ENCODE results near the gene ESRRB. TPM values are rescaled to one million over a fixed set of nuclear protein-coding genes. Genes with fewer than 3 reads are reported as not detected.
A peak's percentile ranks its signal among the peaks of the same experiment; 100 is the strongest.

Gene ESRRB
- total RNA-seq, 2 experiments from 2014 or later: 0.47 TPM; not detected in 1

DNA sequence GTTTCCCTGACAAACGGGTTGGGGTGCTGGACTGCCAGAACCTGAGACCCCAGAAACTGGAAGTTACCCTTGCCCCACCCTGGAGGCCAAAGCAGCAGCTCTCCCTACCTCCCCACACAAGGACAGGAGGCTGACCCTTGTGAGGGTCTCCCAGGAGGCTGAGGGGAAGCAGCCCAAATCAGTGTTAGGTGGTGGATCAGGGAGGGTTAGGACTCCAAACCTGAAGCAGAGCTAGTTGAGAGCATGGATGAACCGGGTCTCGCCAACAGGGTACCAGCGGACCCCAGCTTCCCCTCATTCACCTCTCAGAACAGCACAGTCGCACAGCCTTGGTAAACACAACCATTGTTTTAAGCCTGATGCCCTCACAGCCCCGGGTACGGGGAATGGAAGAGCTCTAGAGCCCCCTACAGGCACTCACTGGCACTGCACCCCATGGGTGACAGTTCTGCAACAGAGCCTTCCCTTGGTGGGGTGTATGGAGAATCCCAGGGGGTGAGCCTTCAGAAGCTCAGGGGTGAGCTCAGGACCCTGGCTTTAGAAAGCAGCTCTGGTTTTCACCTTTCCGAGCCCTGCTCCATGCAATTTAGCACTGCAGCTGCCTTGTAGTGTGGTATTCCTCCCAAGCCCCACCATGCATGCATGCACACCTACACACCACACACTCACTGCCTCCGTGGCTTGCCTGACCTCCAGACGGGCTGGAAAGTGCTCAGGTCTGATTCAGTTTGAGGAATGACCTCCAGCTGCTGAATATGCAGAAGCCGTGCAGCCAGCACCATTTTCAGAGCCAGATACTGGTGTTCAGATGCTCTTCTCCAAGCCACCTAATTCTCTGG, 11.2 kb downstream of the ESRRB start:
- BruUV-seq (replicated peaks): no TSS peak
- CTCF ChIA-PET (ENCODE audit: unreplicated experiment): interaction anchor here (0.6 to 1.1 kb wide), 2 partner anchors 338 to 340 kb away, joined by 3 to 4 read pairs; no protein-coding TSS in a partner anchor
- intact Hi-C loops (cut with micrococcal nuclease; ENCODE audit: unreplicated experiment): loop anchor here (1.0 to 5.0 kb wide), 2 partner anchors 336 to 680 kb away; no protein-coding TSS in a partner anchor

DNA sequence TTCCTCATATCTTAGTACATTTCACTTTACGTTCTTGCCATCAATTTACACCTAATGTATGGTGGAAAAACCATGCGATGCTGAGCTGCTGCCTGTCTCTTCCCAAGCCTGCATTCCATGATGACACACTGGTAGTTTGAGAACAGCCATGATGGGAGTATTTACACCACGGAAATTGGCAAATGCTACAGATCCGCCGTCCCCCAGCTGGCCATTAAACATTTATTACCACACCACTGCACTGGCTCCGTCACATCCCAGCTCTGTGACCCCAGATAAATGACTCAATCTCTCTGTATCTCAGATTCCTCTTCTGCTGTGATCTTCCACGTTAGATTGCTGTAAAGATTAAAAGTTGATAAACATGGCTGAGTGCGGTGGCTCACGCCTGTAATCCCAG, 13.9 kb downstream of the ESRRB start:
- Histone ChIP-seq H3K4me1 (ENCODE audit: insufficient read depth, low read length, poor library complexity, severe bottlenecking) (no peaks in the 10 kb centered on the region), H3K9me2 (ENCODE audit: insufficient read depth, low read length) (no peaks in the 10 kb centered on the region), H3K4me2 (ENCODE audit: low read length) (no peak overlapping the region), H3K4me3 (ENCODE audit: low read depth, low read length, poor library complexity, severe bottlenecking) (no peak overlapping the region), H4K20me1 (ENCODE audit: insufficient read depth, low read length) (no peaks in the 10 kb centered on the region), H2AFZ (ENCODE audit: low read length) (no peak overlapping the region), H3K27ac (ENCODE audit: low read depth, low read length, poor library complexity, severe bottlenecking) (no peak overlapping the region), H3K36me3 (ENCODE audit: insufficient read depth, low read length) (no peaks in the 10 kb centered on the region), H3K9me3 (ENCODE audit: low read length) (no peaks in the 10 kb centered on the region), H3K79me2 (ENCODE audit: insufficient read depth, low read depth, low read length) (no peaks in the 10 kb centered on the region)
- TF ChIP-seq, protein P1, sequence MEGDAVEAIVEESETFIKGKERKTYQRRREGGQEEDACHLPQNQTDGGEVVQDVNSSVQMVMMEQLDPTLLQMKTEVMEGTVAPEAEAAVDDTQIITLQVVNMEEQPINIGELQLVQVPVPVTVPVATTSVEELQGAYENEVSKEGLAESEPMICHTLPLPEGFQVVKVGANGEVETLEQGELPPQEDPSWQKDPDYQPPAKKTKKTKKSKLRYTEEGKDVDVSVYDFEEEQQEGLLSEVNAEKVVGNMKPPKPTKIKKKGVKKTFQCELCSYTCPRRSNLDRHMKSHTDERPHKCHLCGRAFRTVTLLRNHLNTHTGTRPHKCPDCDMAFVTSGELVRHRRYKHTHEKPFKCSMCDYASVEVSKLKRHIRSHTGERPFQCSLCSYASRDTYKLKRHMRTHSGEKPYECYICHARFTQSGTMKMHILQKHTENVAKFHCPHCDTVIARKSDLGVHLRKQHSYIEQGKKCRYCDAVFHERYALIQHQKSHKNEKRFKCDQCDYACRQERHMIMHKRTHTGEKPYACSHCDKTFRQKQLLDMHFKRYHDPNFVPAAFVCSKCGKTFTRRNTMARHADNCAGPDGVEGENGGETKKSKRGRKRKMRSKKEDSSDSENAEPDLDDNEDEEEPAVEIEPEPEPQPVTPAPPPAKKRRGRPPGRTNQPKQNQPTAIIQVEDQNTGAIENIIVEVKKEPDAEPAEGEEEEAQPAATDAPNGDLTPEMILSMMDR (conservative IDR thresholded peaks at IDR 0.05; ENCODE audit: low read length): no peak
- TF ChIP-seq EZH2phosphoT487 (IDR thresholded peaks at IDR 0.05; ENCODE audit: borderline replicate concordance, low read depth, low read length): no peak
- no TSS peak for BruUV-seq (replicated peaks)
- POLR2A ChIA-PET: no interaction called here
- DNase-seq (ENCODE audit: low spot score): no peak
- intact Hi-C loops (cut with micrococcal nuclease; ENCODE audit: unreplicated experiment): loop anchor here (5.0 kb wide), 1 partner anchor 683 kb away; no protein-coding TSS in a partner anchor
- CTCF ChIA-PET (ENCODE audit: unreplicated experiment): no interaction called here

More for the DNA sequence above, 11.2 kb downstream of the ESRRB start:
- Histone ChIP-seq H3K36me3 (ENCODE audit: insufficient read depth, low read length) (no peaks in the 10 kb centered on the region), H2AFZ (ENCODE audit: low read length) (no peak overlapping the region), H3K4me2 (ENCODE audit: low read length) (no peak overlapping the region), H3K9me2 (ENCODE audit: insufficient read depth, low read length) (no peaks in the 10 kb centered on the region), H3K9me3 (ENCODE audit: low read length) (no peaks in the 10 kb centered on the region), H3K27ac (ENCODE audit: low read depth, low read length, poor library complexity, severe bottlenecking) (no peak overlapping the region), H3K79me2 (ENCODE audit: insufficient read depth, low read depth, low read length) (no peaks in the 10 kb centered on the region), H4K20me1 (ENCODE audit: insufficient read depth, low read length) (no peaks in the 10 kb centered on the region), H3K4me3 (ENCODE audit: low read depth, low read length, poor library complexity, severe bottlenecking) (no peak overlapping the region), H3K4me1 (ENCODE audit: insufficient read depth, low read length, poor library complexity, severe bottlenecking) (no peaks in the 10 kb centered on the region)
- no peak for TF ChIP-seq EZH2phosphoT487 (IDR thresholded peaks at IDR 0.05; ENCODE audit: borderline replicate concordance, low read depth, low read length)
- TF ChIP-seq, protein P1 (conservative IDR thresholded peaks at IDR 0.05; ENCODE audit: low read length): peak; percentile 91
- peak; percentile 70 for DNase-seq (ENCODE audit: low spot score)
- POLR2A ChIA-PET: no interaction called here

DNA sequence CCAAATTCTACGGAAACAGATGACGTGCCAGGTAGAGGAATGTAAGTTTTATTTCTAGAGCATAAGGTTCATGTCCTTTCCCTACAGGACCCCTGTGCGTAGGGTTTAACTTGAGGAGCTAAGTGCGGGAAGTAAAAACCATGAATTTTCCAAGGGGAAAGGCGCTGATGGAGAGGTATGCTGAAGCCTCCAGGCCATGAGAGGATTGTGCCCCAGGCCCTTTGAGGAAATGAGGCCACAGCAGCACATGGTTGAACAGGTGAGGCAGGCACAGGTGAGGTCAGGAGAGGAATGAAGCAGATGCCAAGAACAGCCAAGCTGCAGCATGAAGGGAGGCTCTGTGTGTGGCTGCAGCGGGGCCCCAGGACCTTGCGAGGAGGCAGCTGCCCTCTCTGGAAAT, 14.7 kb downstream of the ESRRB start:
- Histone ChIP-seq H3K4me3 (ENCODE audit: low read depth, low read length, poor library complexity, severe bottlenecking) (no peak overlapping the region), H3K4me1 (ENCODE audit: insufficient read depth, low read length, poor library complexity, severe bottlenecking) (no peaks in the 10 kb centered on the region), H3K9me2 (ENCODE audit: insufficient read depth, low read length) (no peaks in the 10 kb centered on the region), H3K36me3 (ENCODE audit: insufficient read depth, low read length) (no peaks in the 10 kb centered on the region), H3K4me2 (ENCODE audit: low read length) (no peak overlapping the region), H4K20me1 (ENCODE audit: insufficient read depth, low read length) (no peaks in the 10 kb centered on the region), H2AFZ (ENCODE audit: low read length) (no peak overlapping the region), H3K79me2 (ENCODE audit: insufficient read depth, low read depth, low read length) (no peaks in the 10 kb centered on the region), H3K9me3 (ENCODE audit: low read length) (no peaks in the 10 kb centered on the region), H3K27ac (ENCODE audit: low read depth, low read length, poor library complexity, severe bottlenecking) (no peak overlapping the region)
- BruUV-seq (replicated peaks): no TSS peak
- ChIA-PET POLR2A (no interaction called here), CTCF (ENCODE audit: unreplicated experiment) (no interaction called here)
- no peak for DNase-seq (ENCODE audit: low spot score)
- intact Hi-C loops (cut with micrococcal nuclease; ENCODE audit: unreplicated experiment): no loop called here
- TF ChIP-seq, protein P1 (conservative IDR thresholded peaks at IDR 0.05; ENCODE audit: low read length): no peak
